Activated CD8-positive, alpha-beta T cell treated with anti-CD3 and anti-CD28 coated beads, Interleukin-2, amount 10 ng/mL, durations not matched to agents 7 days and 5 days (primary cell): Measurements from ENCODE around the gene SPCS2. TPM values are rescaled to one million over a fixed set of nuclear protein-coding genes. Genes with fewer than 3 reads are reported as not detected.
A peak's percentile ranks its signal among the peaks of the same experiment; 100 is the strongest.

Source experiments
- ATAC-seq: fragments of 150-1000 bp; cut with Tn5 transposase; one replicate; pipeline ENCODE4 v1.10.0; 2021; ENCODE audit warnings: moderate library complexity
- CTCF ChIA-PET: fragments of 350-600 bp; sonication (Branson Sonifier 250); formaldehyde crosslinking; loops from one replicate; lab custom pipeline; 2021; ENCODE audit warnings: antibody characterized with exemption; lab: Charles Lee
- POLR2A ChIA-PET: fragments of 350-600 bp; sonication (Branson Sonifier 250); formaldehyde crosslinking; loops from one replicate; lab custom pipeline; 2021; ENCODE audit warnings: antibody characterized with exemption; lab: Charles Lee
- DNase-seq: peaks from one replicate; pipeline ENCODE4 v3.0.0-alpha.2; 2020
- H3K27ac Mint-ChIP-seq: one replicate; pipeline ENCODE4 v1.8.0; 2021; ENCODE audit warnings: mild to moderate bottlenecking, mixed read lengths
- H3K27me3 Mint-ChIP-seq: one replicate; pipeline ENCODE4 v1.8.0; 2021; ENCODE audit warnings: low read depth, mixed read lengths
- H3K36me3 Mint-ChIP-seq: one replicate; pipeline ENCODE4 v1.8.0; 2021; ENCODE audit warnings: low read depth, mixed read lengths
- H3K4me1 Mint-ChIP-seq: one replicate; pipeline ENCODE4 v1.8.0; 2021; ENCODE audit warnings: low read depth, mixed read lengths
- H3K4me3 Mint-ChIP-seq: one replicate; pipeline ENCODE4 v1.8.0; 2021; ENCODE audit warnings: mild to moderate bottlenecking, mixed read lengths
- H3K9me3 Mint-ChIP-seq: one replicate; pipeline ENCODE4 v1.8.0; 2022; ENCODE audit warnings: mixed read lengths; ENCODE audit not compliant: insufficient read depth
- total RNA-seq, 2 experiments: library from RNA; stranded (reverse); gene quantifications; one replicate each; pipeline ENCODE4 v1.2.3, GENCODE V29; 2021

SPCS2 gene
- total RNA-seq: 100 to 1,000 TPM; 149 to 156 TPM

- DNase-seq: peak; percentile 99
- ChIA-PET CTCF (interaction anchor here (1.0 to 2.5 kb wide), 4 partner anchors 10 to 40 kb away, joined by 3 to 14 read pairs (median 4); partner anchors contain the start of gene NEU3), POLR2A (interaction anchor here (0.8 to 1.4 kb wide), 8 partner anchors 10 to 326 kb away, joined by 3 to 9 read pairs (median 4); partner anchors contain the start of gene NEU3)
- H3K27me3 Mint-ChIP-seq: no peaks in the 10 kb centered on the region
- peaks cover 46% of the 10 kb centered on the region for H3K36me3 Mint-ChIP-seq
- peak; percentile 99 for ATAC-seq
- H3K4me1 Mint-ChIP-seq: peaks cover 32% of the 10 kb centered on the region
- peak within 1 kb of the TSS; percentile 99 for H3K4me3 Mint-ChIP-seq
- peak within 1 kb of the TSS; percentile 96 for H3K27ac Mint-ChIP-seq
- no peaks in the 10 kb centered on the region for H3K9me3 Mint-ChIP-seq
These were observed at the start of gene SPCS2, which contains the start of gene XRRA1 for GRCh38 chr11:74948898-74949752. SPCS2 (plus strand) TSS chr11:74949266; CDS start chr11:74949286, 20 bp downstream. XRRA1 (minus strand) TSS chr11:74949091; CDS start chr11:74940878, 8,213 bp downstream.

- peaks cover 30% of the 10 kb centered on the region for H3K9me3 Mint-ChIP-seq
- H3K27me3 Mint-ChIP-seq: no peaks in the 10 kb centered on the region
- no peak for ATAC-seq
- POLR2A ChIA-PET: no interaction called here
- H3K27ac Mint-ChIP-seq: no peak overlapping the region
- no peak overlapping the region for H3K4me3 Mint-ChIP-seq
- H3K4me1 Mint-ChIP-seq: peaks cover 4% of the 10 kb centered on the region
- no peak for DNase-seq
- peaks cover 54% of the 10 kb centered on the region for H3K36me3 Mint-ChIP-seq
- CTCF ChIA-PET: no interaction called here
These were observed 46.7 kb upstream of the SPCS2 start for GRCh38 chr11:74902342-74902741.

- peaks cover 13% of the 10 kb centered on the region for H3K9me3 Mint-ChIP-seq
- no peak for DNase-seq
- no peak for ATAC-seq
- peaks cover 4% of the 10 kb centered on the region for H3K4me1 Mint-ChIP-seq
- H3K27me3 Mint-ChIP-seq: no peaks in the 10 kb centered on the region
- H3K4me3 Mint-ChIP-seq: no peak overlapping the region
- ChIA-PET CTCF (interaction anchor here (1.2 to 1.7 kb wide), 2 partner anchors 21 to 24 kb away, joined by 3 to 4 read pairs; no protein-coding TSS in a partner anchor), POLR2A (no interaction called here)
- peaks cover 45% of the 10 kb centered on the region for H3K36me3 Mint-ChIP-seq
- peak overlapping the region; percentile 10 for H3K27ac Mint-ChIP-seq
These were observed 43.7 kb upstream of the SPCS2 start for GRCh38 chr11:74905326-74905725.

GRCh38 chr11:74909385-74909784 lies 39.7 kb upstream of the SPCS2 start:
- H3K4me3 Mint-ChIP-seq: no peak overlapping the region
- DNase-seq (no peak), ATAC-seq (no peak)
- H3K36me3 Mint-ChIP-seq: peaks cover 18% of the 10 kb centered on the region
- H3K27ac Mint-ChIP-seq: no peak overlapping the region
- POLR2A ChIA-PET: interaction anchor here (0.9 kb wide), 1 partner anchor 16 kb away, joined by 3 read pairs; no protein-coding TSS in a partner anchor
- no peaks in the 10 kb centered on the region for H3K9me3 Mint-ChIP-seq
- peaks cover 4% of the 10 kb centered on the region for H3K4me1 Mint-ChIP-seq
- no peaks in the 10 kb centered on the region for H3K27me3 Mint-ChIP-seq
- CTCF ChIA-PET: interaction anchor here (2.9 kb wide), 1 partner anchor 20 kb away, joined by 17 read pairs; no protein-coding TSS in a partner anchor

GRCh38 chr11:74909812-74910211 lies 39.3 kb upstream of the SPCS2 start:
- DNase-seq (no peak), ATAC-seq (no peak)
- H3K27ac Mint-ChIP-seq: no peak overlapping the region
- H3K36me3 Mint-ChIP-seq: peaks cover 21% of the 10 kb centered on the region
- ChIA-PET POLR2A (interaction anchor here (0.9 kb wide), 1 partner anchor 15 kb away, joined by 3 read pairs; no protein-coding TSS in a partner anchor), CTCF (interaction anchor here (2.9 kb wide), 1 partner anchor 20 kb away, joined by 17 read pairs; no protein-coding TSS in a partner anchor)
- H3K27me3 Mint-ChIP-seq: no peaks in the 10 kb centered on the region
- peaks cover 4% of the 10 kb centered on the region for H3K4me1 Mint-ChIP-seq
- no peak overlapping the region for H3K4me3 Mint-ChIP-seq
- H3K9me3 Mint-ChIP-seq: no peaks in the 10 kb centered on the region

- no peak for ATAC-seq
These were observed 25.9 kb upstream of the SPCS2 start for GRCh38 chr11:74923125-74923524.

GRCh38 chr11:74925281-74925680 lies 23.8 kb upstream of the SPCS2 start:
- Mint-ChIP-seq H3K27me3 (no peaks in the 10 kb centered on the region), H3K4me1 (peaks cover 25% of the 10 kb centered on the region), H3K27ac (peak overlapping the region; percentile 45), H3K4me3 (no peak overlapping the region), H3K9me3 (no peaks in the 10 kb centered on the region), H3K36me3 (peaks cover 16% of the 10 kb centered on the region)
- ATAC-seq (no peak), DNase-seq (no peak)
- ChIA-PET CTCF (interaction anchor here (0.8 to 7.6 kb wide), 12 partner anchors 15 to 333 kb away, joined by 3 to 46 read pairs (median 4); partner anchors contain the start of gene POLD3), POLR2A (interaction anchor here (1.3 to 1.9 kb wide), 2 partner anchors 15 to 23 kb away, joined by 3 to 7 read pairs; partner anchors contain the start of genes SPCS2 and XRRA1)

More at GRCh38 chr11:74923125-74923524, 25.9 kb upstream of the SPCS2 start:
- peaks cover 25% of the 10 kb centered on the region for H3K4me1 Mint-ChIP-seq
- H3K36me3 Mint-ChIP-seq: peaks cover 35% of the 10 kb centered on the region
- no peak for DNase-seq
- CTCF ChIA-PET: interaction anchor here (0.6 to 1.7 kb wide), 5 partner anchors 10 to 325 kb away, joined by 3 to 5 read pairs (median 3); no protein-coding TSS in a partner anchor
- H3K27me3 Mint-ChIP-seq: no peaks in the 10 kb centered on the region
- H3K27ac Mint-ChIP-seq: no peak overlapping the region
- H3K4me3 Mint-ChIP-seq: no peak overlapping the region
- H3K9me3 Mint-ChIP-seq: no peaks in the 10 kb centered on the region
- POLR2A ChIA-PET: interaction anchor here (0.6 kb wide), 2 partner anchors 350 to 439 kb away, joined by 3 read pairs; no protein-coding TSS in a partner anchor

GRCh38 chr11:74926304-74927030 lies 22.6 kb upstream of the SPCS2 start:
- Mint-ChIP-seq H3K27ac (peak overlapping the region; percentile 45), H3K4me3 (no peak overlapping the region), H3K36me3 (peaks cover 12% of the 10 kb centered on the region), H3K4me1 (peaks cover 25% of the 10 kb centered on the region), H3K9me3 (no peaks in the 10 kb centered on the region), H3K27me3 (no peaks in the 10 kb centered on the region)
- CTCF ChIA-PET: interaction anchor here (0.7 to 7.6 kb wide), 17 partner anchors 14 to 334 kb away, joined by 3 to 46 read pairs (median 4); partner anchors contain the start of genes NEU3 and POLD3
- DNase-seq: peak; percentile 70
- POLR2A ChIA-PET: interaction anchor here (1.9 kb wide), 1 partner anchor 22 kb away, joined by 7 read pairs; the partner anchor contains the start of genes SPCS2 and XRRA1
- ATAC-seq: peak; percentile 83

- H3K27ac Mint-ChIP-seq: no peak overlapping the region
- H3K4me1 Mint-ChIP-seq: peaks cover 31% of the 10 kb centered on the region
- H3K9me3 Mint-ChIP-seq: no peaks in the 10 kb centered on the region
- ATAC-seq (no peak), DNase-seq (no peak)
- POLR2A ChIA-PET: no interaction called here
- CTCF ChIA-PET: interaction anchor here (1.1 to 7.6 kb wide), 8 partner anchors 13 to 321 kb away, joined by 3 to 46 read pairs (median 11); partner anchors contain the start of genes NEU3 and TPBGL
- peaks cover 11% of the 10 kb centered on the region for H3K36me3 Mint-ChIP-seq
- no peaks in the 10 kb centered on the region for H3K27me3 Mint-ChIP-seq
- no peak overlapping the region for H3K4me3 Mint-ChIP-seq
These were observed 21.6 kb upstream of the SPCS2 start for GRCh38 chr11:74927496-74927895.

- ChIA-PET CTCF (interaction anchor here (0.6 to 7.6 kb wide), 47 partner anchors 9 to 332 kb away, joined by 3 to 48 read pairs (median 5); partner anchors contain the start of genes NEU3, SPCS2, TPBGL and XRRA1), POLR2A (no interaction called here)
- H3K36me3 Mint-ChIP-seq: peaks cover 20% of the 10 kb centered on the region
- DNase-seq: peak; percentile 83
- no peaks in the 10 kb centered on the region for H3K27me3 Mint-ChIP-seq
- no peaks in the 10 kb centered on the region for H3K9me3 Mint-ChIP-seq
- H3K27ac Mint-ChIP-seq: no peak overlapping the region
- H3K4me1 Mint-ChIP-seq: peaks cover 48% of the 10 kb centered on the region
- ATAC-seq: peak; percentile 75
- no peak overlapping the region for H3K4me3 Mint-ChIP-seq
These were observed 19.4 kb upstream of the SPCS2 start for GRCh38 chr11:74929431-74930363.
